ENCODE measurements around the gene FBLN2. TPM values are rescaled to one million over a fixed set of nuclear protein-coding genes. Genes with fewer than 3 reads are reported as not detected.

The FBLN2 gene
- polyA plus RNA-seq, 1 of the 3 experiments (the other 2 are of a cell fraction), result 5.2 TPM

GRCh38 chr3:13581485-13582365, 32.8 kb downstream of the FBLN2 start:
- CTCF ChIA-PET, result interaction anchor here (1.4 to 2.6 kb wide), 3 partner anchors 66 to 299 kb away, joined by 4 to 8 read pairs (median 7); no protein-coding TSS in a partner anchor
- Histone ChIP-seq H3K27me3 (ENCODE audit: insufficient read depth) (no peaks in the 10 kb centered on the region), H3F3A (replicated peaks; ENCODE audit: insufficient read depth) (no peaks in the 10 kb centered on the region), H3K9me3 (no peaks in the 10 kb centered on the region), H3K4me2 (no peak overlapping the region), H2AFZ (ENCODE audit: low read depth) (no peak overlapping the region), H3K9ac (no peak overlapping the region), H3K4me1 (ENCODE audit: control insufficient read depth in 1 of 2, insufficient read depth in 2 of 2, low read depth in 1 of 2, low read length in 1 of 2) (peaks cover 0 to 47% of the 10 kb centered on the region in 2 experiments; a peak in 1 of 4 replicates), H4K20me1 (ENCODE audit: insufficient read depth) (no peaks in the 10 kb centered on the region), H3K27ac (ENCODE audit: low read depth in 2 of 2, low read length in 1 of 2) (peak overlapping the region in 1 of 2 experiments; percentile 22; a peak in 2 of 4 replicates), H3K4me3 (ENCODE audit: low read depth in 2 of 2, low read length in 1 of 2) (no peak overlapping the region), H3K9me2 (no peaks in the 10 kb centered on the region), H3K36me3 (replicated peaks in 1 of 2; ENCODE audit: control insufficient read depth in 1 of 2, insufficient read depth in 2 of 2, low read length in 1 of 2) (no peaks in the 10 kb centered on the region), H3K79me2 (ENCODE audit: insufficient read depth) (no peaks in the 10 kb centered on the region)
- POLR2A ChIA-PET, result no interaction called here
- WGBS (ENCODE audit: low lambda C conversion rate), result 80% methylated on average over 19 of the region's 21 CpGs
- TF ChIP-seq EP300 (IDR thresholded peaks at IDR 0.05; ENCODE audit: borderline replicate concordance in 1 of 2, low read depth in 1 of 2, low read length in 1 of 2), result no peak
- TF ChIP-seq RXRA (IDR thresholded peaks at IDR 0.05; ENCODE audit: borderline replicate concordance, low read depth), result no peak
- TF ChIP-seq, protein P1, sequence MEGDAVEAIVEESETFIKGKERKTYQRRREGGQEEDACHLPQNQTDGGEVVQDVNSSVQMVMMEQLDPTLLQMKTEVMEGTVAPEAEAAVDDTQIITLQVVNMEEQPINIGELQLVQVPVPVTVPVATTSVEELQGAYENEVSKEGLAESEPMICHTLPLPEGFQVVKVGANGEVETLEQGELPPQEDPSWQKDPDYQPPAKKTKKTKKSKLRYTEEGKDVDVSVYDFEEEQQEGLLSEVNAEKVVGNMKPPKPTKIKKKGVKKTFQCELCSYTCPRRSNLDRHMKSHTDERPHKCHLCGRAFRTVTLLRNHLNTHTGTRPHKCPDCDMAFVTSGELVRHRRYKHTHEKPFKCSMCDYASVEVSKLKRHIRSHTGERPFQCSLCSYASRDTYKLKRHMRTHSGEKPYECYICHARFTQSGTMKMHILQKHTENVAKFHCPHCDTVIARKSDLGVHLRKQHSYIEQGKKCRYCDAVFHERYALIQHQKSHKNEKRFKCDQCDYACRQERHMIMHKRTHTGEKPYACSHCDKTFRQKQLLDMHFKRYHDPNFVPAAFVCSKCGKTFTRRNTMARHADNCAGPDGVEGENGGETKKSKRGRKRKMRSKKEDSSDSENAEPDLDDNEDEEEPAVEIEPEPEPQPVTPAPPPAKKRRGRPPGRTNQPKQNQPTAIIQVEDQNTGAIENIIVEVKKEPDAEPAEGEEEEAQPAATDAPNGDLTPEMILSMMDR (IDR thresholded peaks at IDR 0.05), result no peak
- TF ChIP-seq FOSL2 (IDR thresholded peaks at IDR 0.05; ENCODE audit: borderline replicate concordance, low read depth), result no peak
- TF ChIP-seq USF1 (IDR thresholded peaks at IDR 0.05; ENCODE audit: borderline replicate concordance, low read depth), result no peak
- TF ChIP-seq MAX (IDR thresholded peaks at IDR 0.05; ENCODE audit: low read depth), result no peak
- no peak for TF ChIP-seq RCOR1 (IDR thresholded peaks at IDR 0.05; ENCODE audit: low read length)
- TF ChIP-seq NFIC (IDR thresholded peaks at IDR 0.05; ENCODE audit: borderline replicate concordance), result no peak
- no peak for TF ChIP-seq TAF1 (IDR thresholded peaks at IDR 0.05; ENCODE audit: borderline replicate concordance, low read depth, low read length)
- no peak for TF ChIP-seq TEAD4 (IDR thresholded peaks at IDR 0.05; ENCODE audit: borderline replicate concordance, insufficient read depth)
- no peak for TF ChIP-seq SMC3 (IDR thresholded peaks at IDR 0.05; ENCODE audit: low read depth, low read length)
- TF ChIP-seq, protein P2, sequence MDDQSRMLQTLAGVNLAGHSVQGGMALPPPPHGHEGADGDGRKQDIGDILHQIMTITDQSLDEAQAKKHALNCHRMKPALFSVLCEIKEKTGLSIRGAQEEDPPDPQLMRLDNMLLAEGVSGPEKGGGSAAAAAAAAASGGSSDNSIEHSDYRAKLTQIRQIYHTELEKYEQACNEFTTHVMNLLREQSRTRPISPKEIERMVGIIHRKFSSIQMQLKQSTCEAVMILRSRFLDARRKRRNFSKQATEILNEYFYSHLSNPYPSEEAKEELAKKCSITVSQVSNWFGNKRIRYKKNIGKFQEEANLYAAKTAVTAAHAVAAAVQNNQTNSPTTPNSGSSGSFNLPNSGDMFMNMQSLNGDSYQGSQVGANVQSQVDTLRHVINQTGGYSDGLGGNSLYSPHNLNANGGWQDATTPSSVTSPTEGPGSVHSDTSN (IDR thresholded peaks at IDR 0.05), result no peak
- no peak for TF ChIP-seq IRF3 (IDR thresholded peaks at IDR 0.05; ENCODE audit: low read depth, low read length)
- DNase-seq, result no peak

All from SK-N-SH (cell line).